Upper lobe of left lung (tissue), 6 donors: ENCODE measurements around the gene KLC3. TPM values are rescaled to one million over a fixed set of nuclear protein-coding genes. Genes with fewer than 3 reads are reported as not detected.

Experiments
- ATAC-seq, 2 donors: fragments of 200-7000 bp; cut with Tn5 transposase; one replicate each; pipeline ENCODE4 v1.9.1; 2022; ENCODE audit warnings: mild to moderate bottlenecking in 2 of 2, moderate library complexity in 2 of 2; ENCODE audit not compliant: low FRiP score in 2 of 2
- DNase-seq, 2 donors: peaks; one replicate each; pipeline ENCODE4 v3.0.0-alpha.2; 2019 to 2020
- H3K27ac ChIP-seq, 4 donors: fragments of 200-600 bp; sonication (generic); one replicate each; pipeline ENCODE4 v1.5.1; 2016 to 2019
- H3K27me3 ChIP-seq, 4 donors: fragments of 200-600 bp; sonication (generic); one replicate each; pipeline ENCODE4 v1.5.1; 2017 to 2019
- H3K36me3 ChIP-seq, 4 donors: fragments of 200-600 bp; sonication (generic); one replicate each; pipeline ENCODE4 v1.5.1; 2016 to 2019
- H3K4me1 ChIP-seq, 4 donors: fragments of 200-600 bp; sonication (generic); one replicate each; pipeline ENCODE4 v1.5.1; 2018 to 2019
- H3K4me3 ChIP-seq, 4 donors: fragments of 200-600 bp; sonication (generic); one replicate each; pipeline ENCODE4 v1.5.1; 2017 to 2019; ENCODE audit warnings: mild to moderate bottlenecking in 2 of 4, moderate library complexity in 1 of 4
- H3K9me3 ChIP-seq, 4 donors: fragments of 200-600 bp; sonication (generic); one replicate each; pipeline ENCODE4 v1.5.1; 2018 to 2019
- CTCF ChIP-seq, 6 experiments: fragments of 450-650 bp in 4 of 6; fragments of 200-600 bp in 2 of 6; sonication (generic) in 2 of 6; IDR thresholded peaks; one replicate each; pipeline ENCODE4 v1.5.1; 2016 to 2019; ENCODE audit warnings: antibody characterized with exemption in 6 of 6
- EP300 ChIP-seq, 4 donors: sonication (generic); formaldehyde crosslinking; IDR thresholded peaks; one replicate each; pipeline ENCODE4 v1.5.1; 2017; ENCODE audit warnings: antibody characterized with exemption in 4 of 4, control low read depth in 2 of 4
- POLR2A ChIP-seq, 4 donors: fragments of 450-650 bp; IDR thresholded peaks; one replicate each; pipeline ENCODE4 v1.5.1; 2016 to 2017; ENCODE audit warnings: antibody characterized with exemption in 4 of 4, mild to moderate bottlenecking in 2 of 4
- POLR2AphosphoS5 ChIP-seq, 2 donors: sonication (generic); formaldehyde crosslinking; IDR thresholded peaks; one replicate each; pipeline ENCODE4 v1.5.1; 2017; ENCODE audit warnings: antibody characterized with exemption in 2 of 2
- WGBS, 2 donors: methylation state at CpG; one replicate each; pipeline ENCODE4 v1.1.5; 2017 to 2018; 5-methylcytosine and 5-hydroxymethylcytosine counted together
- total RNA-seq, 6 donors: library from RNA; depleted of rRNA in 4 of 6; stranded (reverse); fragments of >200 nt in 4 of 6; gene quantifications; one replicate each; pipeline versions ENCODE4 v1.1.0 to v1.2.1, GENCODE V29; 2016 to 2021
- donor health status: DM: no; HTN: no; CAD: no; lungs with moderate emphysema.
- donor health status: DM: no; HTN: yes; CAD: no; lungs with severe emphysema.

Gene KLC3
- total RNA-seq, 6 donors from 2014 or later = 2.4 to 9.5 (median 3.9) TPM

GRCh38 chr19:45385392-45386221, 45.1 kb downstream of the KLC3 start:
- peaks cover 0 to 14% (median 0%) of the 10 kb centered on the region in 4 donors for H3K36me3 ChIP-seq
- H3K9me3 ChIP-seq = no peaks in the 10 kb centered on the region
- TF ChIP-seq CTCF (IDR thresholded peaks at IDR 0.05) (no peak), EP300 (IDR thresholded peaks at IDR 0.05) (no peak), POLR2A (IDR thresholded peaks at IDR 0.05) (no peak), POLR2AphosphoS5 (IDR thresholded peaks at IDR 0.05) (no peak)
- ATAC-seq = peak; percentile 30 to 40
- peaks cover 3 to 11% (median 7%) of the 10 kb centered on the region in 4 donors for H3K4me1 ChIP-seq
- peak in 1 of 2 donors; percentile 84 for DNase-seq
- H3K27ac ChIP-seq = no peak overlapping the region
- 16 to 26% methylated on average over 9 to 31 of the region's 75 CpGs for WGBS, 2 donors
- no peak overlapping the region for H3K4me3 ChIP-seq
- H3K27me3 ChIP-seq = peaks cover 0 to 18% (median 7%) of the 10 kb centered on the region in 4 donors

- Histone ChIP-seq H3K9me3 (no peaks in the 10 kb centered on the region), H3K27ac (no peak overlapping the region), H3K4me1 (no peaks in the 10 kb centered on the region), H3K27me3 (no peaks in the 10 kb centered on the region), H3K4me3 (no peak overlapping the region), H3K36me3 (peaks cover 0 to 34% (median 8%) of the 10 kb centered on the region in 4 donors)
- no peak for DNase-seq
- TF ChIP-seq EP300 (IDR thresholded peaks at IDR 0.05) = no peak
- TF ChIP-seq CTCF (IDR thresholded peaks at IDR 0.05) = no peak
- no peak for TF ChIP-seq POLR2AphosphoS5 (IDR thresholded peaks at IDR 0.05)
- no peak for TF ChIP-seq POLR2A (IDR thresholded peaks at IDR 0.05)
- 74 to 84% methylated on average over 3 of the region's 3 CpGs for WGBS, 2 donors
- ATAC-seq = peak in 1 of 2 donors; percentile 16
Measured at GRCh38 chr19:45391346-45391745, 50.8 kb downstream of the KLC3 start.

- H3K27ac ChIP-seq = no peak overlapping the region
- peaks cover 0 to 42% (median 11%) of the 10 kb centered on the region in 4 donors for H3K36me3 ChIP-seq
- peak in 1 of 2 donors; percentile 78 for DNase-seq
- no peak overlapping the region for H3K4me3 ChIP-seq
- no peaks in the 10 kb centered on the region for H3K4me1 ChIP-seq
- peak in 1 of 2 donors; percentile 24 for ATAC-seq
- H3K27me3 ChIP-seq = no peaks in the 10 kb centered on the region
- H3K9me3 ChIP-seq = no peaks in the 10 kb centered on the region
- no peak for TF ChIP-seq EP300 (IDR thresholded peaks at IDR 0.05)
- WGBS, 2 donors = 92 to 100% methylated on average over 4 to 21 of the region's 21 CpGs
Measured at GRCh38 chr19:45391871-45392665, 51.5 kb downstream of the KLC3 start.

GRCh38 chr19:45395821-45396617, 55.5 kb downstream of the KLC3 start:
- H3K4me3 ChIP-seq = no peak overlapping the region
- ATAC-seq (no peak), DNase-seq (peak in 1 of 2 donors; percentile 82)
- peaks cover 12 to 15% (median 14%) of the 10 kb centered on the region in 4 donors for H3K4me1 ChIP-seq
- H3K27me3 ChIP-seq = no peaks in the 10 kb centered on the region
- H3K27ac ChIP-seq = no peak overlapping the region
- WGBS, 2 donors = 65 to 79% methylated on average over 47 to 52 of the region's 59 CpGs
- no peaks in the 10 kb centered on the region for H3K9me3 ChIP-seq
- TF ChIP-seq EP300 (IDR thresholded peaks at IDR 0.05) = no peak
- no peak for TF ChIP-seq POLR2AphosphoS5 (IDR thresholded peaks at IDR 0.05)
- TF ChIP-seq CTCF (IDR thresholded peaks at IDR 0.05) = no peak
- no peak for TF ChIP-seq POLR2A (IDR thresholded peaks at IDR 0.05)
- H3K36me3 ChIP-seq = peaks cover 0 to 54% (median 11%) of the 10 kb centered on the region in 4 donors
